Fibroblast of mammary gland (primary cell): ENCODE results near the gene UNC119B.
"Not testable (repeated sequence)": the region's sequence is repeated elsewhere in the genome, so short reads cannot be mapped to it uniquely, and the experiment has no call there.

Experiments used
- DNase-seq: peaks from one replicate; pipeline ENCODE4 v3.0.0-alpha.2; 2010; ENCODE audit warnings: low read depth
- H3K4me3 ChIP-seq: 2 replicates; pipeline ENCODE4 v1.5.1; 2011; ENCODE audit warnings: low read depth, mild to moderate bottlenecking, low read length, moderate library complexity; ENCODE audit not compliant: control insufficient read depth
- CTCF ChIP-seq: conservative IDR thresholded peaks from 2 replicates; pipeline ENCODE4 v1.5.1; 2011; ENCODE audit warnings: low read depth, low read length, inconsistent platforms; ENCODE audit not compliant: control insufficient read depth, insufficient read depth

The UNC119B gene

DNA sequence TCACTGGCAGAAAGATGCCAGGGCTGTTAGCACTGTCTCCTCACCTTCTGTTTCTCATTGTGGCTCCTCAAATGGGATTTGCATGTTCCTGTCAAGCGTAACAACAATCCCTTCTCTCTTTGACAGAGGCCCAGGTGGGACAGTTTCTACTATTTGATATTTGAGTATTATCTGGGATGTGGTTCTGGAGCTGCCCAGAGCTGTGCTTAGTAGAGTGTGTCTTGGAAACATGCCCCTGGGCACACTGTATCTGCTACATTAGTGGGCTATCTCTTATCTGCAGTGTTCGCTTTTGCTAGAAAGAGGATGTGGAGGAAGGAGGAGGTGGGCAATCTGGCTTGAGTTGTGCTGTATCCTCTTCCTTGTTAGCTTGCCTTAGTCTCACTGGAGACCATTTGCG, 11.6 kb downstream of the UNC119B start:
- no peak for DNase-seq
- no peak overlapping the region for H3K4me3 ChIP-seq
- no peak for TF ChIP-seq CTCF

GRCh38 chr12:120722784-120723183, 12.5 kb downstream of the UNC119B start:
- TF ChIP-seq CTCF: no peak
- no peak for DNase-seq
- no peak overlapping the region for H3K4me3 ChIP-seq

- no peak for DNase-seq
- H3K4me3 ChIP-seq: no peak overlapping the region
- no peak for TF ChIP-seq CTCF
Measured at GRCh38 chr12:120724720-120725119, 14.5 kb downstream of the UNC119B start.

GRCh38 chr12:120725151-120725658, 14.9 kb downstream of the UNC119B start:
- TF ChIP-seq CTCF: no peak
- no peak for DNase-seq
- peak overlapping the region; percentile 62 for H3K4me3 ChIP-seq

- peak within 1 kb of the TSS; percentile 62 for H3K4me3 ChIP-seq
- DNase-seq: peak; percentile 70
- TF ChIP-seq CTCF: no peak
Measured at GRCh38 chr12:120725659-120726509, 15.6 kb downstream of the UNC119B start, which contains the start of gene ACADS. TSS of gene ACADS (plus strand) at chr12:120725826. CDS start at chr12:120725886, 60 bp downstream.

- TF ChIP-seq CTCF: no peak
- no peak overlapping the region for H3K4me3 ChIP-seq
- DNase-seq: no peak
Measured at GRCh38 chr12:120726510-120726793, 16.2 kb downstream of the UNC119B start.

- TF ChIP-seq CTCF: no peak
- H3K4me3 ChIP-seq: no peak overlapping the region
Measured at GRCh38 chr12:120726961-120727360, 16.7 kb downstream of the UNC119B start.

DNA sequence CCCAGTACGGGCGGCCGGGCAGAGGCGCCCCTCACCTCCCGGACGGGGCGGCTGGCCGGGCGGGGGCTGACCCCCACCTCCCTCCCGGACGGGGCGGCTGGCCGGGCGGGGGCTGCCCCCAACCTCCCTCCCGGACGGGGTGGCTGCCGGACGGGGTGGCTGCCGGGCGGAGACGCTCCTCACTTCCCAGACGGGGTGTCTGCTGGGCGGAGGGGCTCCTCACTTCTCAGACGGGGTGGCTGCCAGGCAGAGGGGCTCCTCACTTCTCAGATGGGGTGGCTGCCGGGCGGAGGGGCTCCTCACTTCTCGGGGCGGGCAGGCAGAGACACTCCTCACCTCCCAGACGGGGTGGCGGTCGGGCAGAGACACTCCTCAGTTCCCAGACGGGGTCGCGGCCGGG, 21.9 kb downstream of the UNC119B start:
- DNase-seq, H3K4me3 ChIP-seq: not testable (repeated sequence)

More at GRCh38 chr12:120726961-120727360, 16.7 kb downstream of the UNC119B start:
- no peak for DNase-seq
